ENCODE measurements around the gene CNR2. TPM values are rescaled to one million over a fixed set of nuclear protein-coding genes. Genes with fewer than 3 reads are reported as not detected.

CNR2 gene
- total RNA-seq, 4 donors from 2014 or later: 0.06 to 0.09 TPM; not detected in 2

DNA sequence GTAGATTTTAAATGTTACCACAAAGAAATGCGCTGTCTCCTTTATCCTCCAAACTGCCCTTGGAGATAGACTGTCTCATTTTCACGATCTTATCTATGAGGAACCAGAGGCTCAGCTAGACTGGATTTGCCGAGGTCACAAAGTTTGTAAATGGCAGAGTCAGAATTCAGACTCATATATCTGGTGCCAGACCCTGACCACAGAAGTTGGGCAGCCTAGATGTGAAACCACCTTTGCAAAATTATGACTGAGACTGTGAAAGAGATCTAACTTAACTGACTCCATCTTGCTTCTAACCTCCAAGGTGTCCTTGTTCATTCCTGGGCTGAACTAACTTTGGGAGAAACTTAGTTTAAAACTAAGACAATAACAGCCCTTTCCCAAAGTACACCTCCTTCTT, 14.1 kb downstream of the CNR2 start:
- no peak for TF ChIP-seq CTCF (IDR thresholded peaks at IDR 0.05)
- no peak for DNase-seq (ENCODE audit: low spot score)
- no peak for ATAC-seq (ENCODE audit: low FRiP score)

- DNase-seq (ENCODE audit: low spot score) (no peak), ATAC-seq (ENCODE audit: low FRiP score) (no peak)
- no peak for TF ChIP-seq CTCF (IDR thresholded peaks at IDR 0.05)
Observed at GRCh38 chr1:23897083-23897482, 16.1 kb downstream of the CNR2 start.

DNA sequence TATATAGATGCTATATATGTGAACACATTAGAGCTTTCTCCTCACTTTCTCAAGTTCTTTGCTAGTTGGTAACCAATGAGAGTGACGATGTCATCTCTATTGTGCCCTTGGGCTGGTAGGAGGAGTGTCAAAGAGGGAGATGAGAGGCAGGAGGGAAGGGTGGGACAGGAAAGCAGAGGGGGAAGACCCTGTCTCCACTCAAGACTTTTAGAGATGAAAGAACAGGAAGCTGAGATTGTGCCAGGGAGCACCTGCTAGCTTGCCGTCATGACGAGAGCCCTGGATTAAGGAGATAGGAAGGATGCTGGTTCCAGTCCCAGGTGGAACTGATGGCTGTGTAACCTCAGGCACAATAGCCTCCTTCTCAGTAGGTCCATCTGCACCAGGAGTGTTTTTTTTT, 16.7 kb downstream of the CNR2 start:
- TF ChIP-seq CTCF (IDR thresholded peaks at IDR 0.05): no peak
- ATAC-seq (ENCODE audit: low FRiP score) (no peak), DNase-seq (ENCODE audit: low spot score) (no peak)

GRCh38 chr1:23895993-23896392, 17.2 kb downstream of the CNR2 start:
- ATAC-seq (ENCODE audit: low FRiP score): no peak
- DNase-seq (ENCODE audit: low spot score): no peak
- no peak for TF ChIP-seq CTCF (IDR thresholded peaks at IDR 0.05)

DNA sequence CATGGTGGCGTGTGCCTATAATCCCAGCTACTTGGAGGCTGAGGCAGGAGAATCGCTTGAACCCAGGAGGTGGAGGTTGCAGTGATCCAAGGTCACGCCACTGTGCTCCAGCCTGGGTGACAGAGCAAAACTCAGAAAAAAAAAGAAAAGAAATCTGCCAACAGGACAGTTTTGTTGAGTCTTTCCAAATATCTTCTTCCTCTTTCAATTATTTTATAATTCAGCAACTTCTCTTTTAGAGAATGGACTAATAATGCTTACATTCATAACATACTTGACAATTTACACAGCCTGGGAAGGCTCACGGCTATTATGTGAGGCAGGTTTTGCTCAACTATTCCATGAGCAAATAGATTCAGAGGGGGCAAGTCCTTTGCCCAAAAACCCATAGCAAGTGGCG, 18.1 kb downstream of the CNR2 start:
- no peak for TF ChIP-seq CTCF (IDR thresholded peaks at IDR 0.05)
- no peak for ATAC-seq (ENCODE audit: low FRiP score)
- no peak for DNase-seq (ENCODE audit: low spot score)

GRCh38 chr1:23889074-23889473, 24.1 kb downstream of the CNR2 start:
- ATAC-seq (ENCODE audit: low FRiP score): no peak
- DNase-seq (ENCODE audit: low spot score): no peak
- TF ChIP-seq CTCF (IDR thresholded peaks at IDR 0.05): no peak

DNA sequence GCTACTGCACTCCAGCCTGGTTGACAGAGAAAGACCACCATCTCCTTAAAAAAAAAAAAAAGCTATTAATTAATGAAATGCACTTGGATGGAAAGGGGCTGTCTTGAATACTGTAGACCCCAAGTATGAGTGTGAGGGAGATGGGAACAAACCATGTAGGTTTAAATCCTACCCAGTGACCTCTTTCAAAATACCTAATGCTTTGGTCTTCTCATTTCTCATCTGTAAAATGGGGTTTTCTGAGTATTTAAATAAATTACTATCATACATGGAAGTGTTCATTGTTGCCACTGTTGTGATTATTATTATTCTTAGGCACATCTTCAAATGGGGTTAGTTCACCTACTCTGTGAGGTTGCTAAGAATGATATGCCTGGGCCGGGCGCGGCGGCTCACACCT, 27.9 kb downstream of the CNR2 start:
- ATAC-seq (ENCODE audit: low FRiP score) (no peak), DNase-seq (ENCODE audit: low spot score) (no peak)
- TF ChIP-seq CTCF (IDR thresholded peaks at IDR 0.05): no peak

Measured in omental fat pad (tissue), 4 donors.